Measurements from ENCODE around the gene RNF208.

RNF208 gene

DNA sequence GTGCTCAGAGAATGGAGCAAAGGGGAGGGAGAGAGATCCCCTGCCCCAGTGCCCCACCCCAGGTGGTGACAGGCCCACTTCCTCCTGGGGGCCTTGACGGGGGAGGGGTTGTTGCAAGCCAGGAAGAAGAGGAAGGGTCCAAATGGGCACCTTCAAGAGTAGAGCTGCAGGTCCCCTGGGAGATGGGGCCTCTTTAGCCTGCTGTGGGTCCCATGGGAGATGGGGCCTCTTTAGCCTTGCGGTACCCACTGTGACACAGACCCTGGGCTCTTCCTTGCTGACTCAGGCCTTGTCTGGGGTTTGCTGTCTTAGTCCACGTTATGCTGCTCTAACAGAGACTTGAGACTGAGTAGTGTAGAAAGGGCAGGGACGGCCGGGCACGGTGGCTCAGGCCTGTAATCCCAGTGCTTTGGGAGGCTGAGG lies 45.9 kb upstream of the RNF208 start:
- ChIA-PET CTCF (interaction anchor here (1.0 to 1.4 kb wide), 2 partner anchors 9 to 10 kb away, joined by 3 read pairs; partner anchors contain the start of gene TOR4A), POLR2A (interaction anchor here (2.1 kb wide), 1 partner anchor 27 kb away, joined by 9 read pairs; the partner anchor contains the start of gene TUBB4B)
- H3K4me3 ChIP-seq (ENCODE audit: low read depth, low read length), result no peak overlapping the region
- TF ChIP-seq, protein P1, sequence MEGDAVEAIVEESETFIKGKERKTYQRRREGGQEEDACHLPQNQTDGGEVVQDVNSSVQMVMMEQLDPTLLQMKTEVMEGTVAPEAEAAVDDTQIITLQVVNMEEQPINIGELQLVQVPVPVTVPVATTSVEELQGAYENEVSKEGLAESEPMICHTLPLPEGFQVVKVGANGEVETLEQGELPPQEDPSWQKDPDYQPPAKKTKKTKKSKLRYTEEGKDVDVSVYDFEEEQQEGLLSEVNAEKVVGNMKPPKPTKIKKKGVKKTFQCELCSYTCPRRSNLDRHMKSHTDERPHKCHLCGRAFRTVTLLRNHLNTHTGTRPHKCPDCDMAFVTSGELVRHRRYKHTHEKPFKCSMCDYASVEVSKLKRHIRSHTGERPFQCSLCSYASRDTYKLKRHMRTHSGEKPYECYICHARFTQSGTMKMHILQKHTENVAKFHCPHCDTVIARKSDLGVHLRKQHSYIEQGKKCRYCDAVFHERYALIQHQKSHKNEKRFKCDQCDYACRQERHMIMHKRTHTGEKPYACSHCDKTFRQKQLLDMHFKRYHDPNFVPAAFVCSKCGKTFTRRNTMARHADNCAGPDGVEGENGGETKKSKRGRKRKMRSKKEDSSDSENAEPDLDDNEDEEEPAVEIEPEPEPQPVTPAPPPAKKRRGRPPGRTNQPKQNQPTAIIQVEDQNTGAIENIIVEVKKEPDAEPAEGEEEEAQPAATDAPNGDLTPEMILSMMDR (IDR thresholded peaks at IDR 0.05; ENCODE audit: insufficient read depth, low read length, missing control alignments), result no peak
- no peak for DNase-seq (ENCODE audit: low read depth, low spot score)

DNA sequence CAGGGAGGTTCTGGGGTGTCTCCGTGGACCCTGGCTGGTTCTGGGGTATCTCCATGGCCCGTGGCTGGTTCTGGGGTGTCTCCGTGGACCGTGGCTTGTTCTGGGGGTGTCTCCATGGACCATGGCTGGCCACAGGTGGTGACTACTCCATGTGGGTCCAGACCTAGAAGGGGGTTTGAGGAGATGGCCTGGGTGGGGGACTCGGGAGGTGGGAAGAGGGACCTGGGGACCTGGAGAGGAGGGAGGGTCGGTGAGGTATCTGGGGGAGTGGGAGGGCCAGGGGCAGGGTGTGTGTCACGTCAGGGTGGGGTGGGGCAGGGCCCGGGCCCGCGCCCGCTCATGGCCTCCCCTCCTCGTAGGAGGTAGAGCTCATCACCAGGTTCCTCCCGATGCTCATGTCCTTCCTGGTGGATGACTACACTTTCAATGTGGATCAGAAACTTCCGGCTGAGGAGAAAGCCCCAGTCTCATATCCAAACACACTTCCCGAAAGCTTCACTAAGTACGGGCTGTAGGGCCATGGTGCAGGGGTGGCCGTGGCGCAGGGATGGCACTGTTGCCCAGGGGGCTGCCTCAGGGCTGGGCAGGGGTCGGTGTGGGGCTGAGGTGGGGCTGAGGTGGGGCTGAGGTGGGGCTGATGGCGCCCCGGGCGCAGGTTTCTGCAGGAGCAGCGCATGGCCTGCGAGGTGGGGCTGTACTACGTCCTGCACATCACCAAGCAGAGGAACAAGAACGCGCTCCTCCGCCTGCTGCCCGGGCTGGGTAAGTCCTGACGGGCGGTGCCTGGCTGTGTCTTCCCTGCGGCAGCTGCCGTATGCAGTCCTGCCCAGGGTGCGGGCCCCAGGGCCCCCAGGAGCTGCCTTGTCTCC lies 44.8 kb upstream of the RNF208 start:
- CTCF ChIA-PET, result interaction anchor here (1.0 to 1.8 kb wide), 3 partner anchors 8 to 30 kb away, joined by 3 to 9 read pairs (median 3); partner anchors contain the start of gene TOR4A
- TF ChIP-seq, protein P1 (IDR thresholded peaks at IDR 0.05; ENCODE audit: insufficient read depth, low read length, missing control alignments), result no peak
- H3K4me3 ChIP-seq (ENCODE audit: low read depth, low read length), result no peak overlapping the region
- POLR2A ChIA-PET, result interaction anchor here (2.1 kb wide), 1 partner anchor 26 kb away, joined by 9 read pairs; the partner anchor contains the start of gene TUBB4B
- no peak for DNase-seq (ENCODE audit: low read depth, low spot score)

DNA sequence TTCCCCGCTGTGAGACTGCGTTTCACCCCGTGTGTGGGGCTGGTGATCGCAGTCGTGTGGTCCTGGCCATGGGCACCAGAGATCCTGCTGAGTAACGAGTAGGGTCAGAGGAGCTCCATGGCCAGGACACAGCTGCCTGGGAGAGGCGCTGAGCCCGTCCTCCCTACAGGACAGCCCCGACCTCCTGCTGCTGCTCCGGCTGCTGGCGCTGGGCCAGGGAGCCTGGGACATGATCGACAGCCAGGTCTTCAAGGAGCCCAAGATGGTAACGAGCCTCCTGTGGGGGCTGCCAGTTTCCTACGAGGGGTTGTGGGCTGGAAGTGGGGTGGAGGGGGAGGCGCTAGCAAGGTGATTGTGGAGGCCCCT lies 44.1 kb upstream of the RNF208 start:
- H3K4me3 ChIP-seq (ENCODE audit: low read depth, low read length), result no peak overlapping the region
- no peak for DNase-seq (ENCODE audit: low read depth, low spot score)
- CTCF ChIA-PET, result interaction anchor here (1.0 to 1.8 kb wide), 4 partner anchors 11 to 268 kb away, joined by 3 to 9 read pairs (median 4); partner anchors contain the start of gene TOR4A
- POLR2A ChIA-PET, result interaction anchor here (2.1 kb wide), 1 partner anchor 26 kb away, joined by 9 read pairs; the partner anchor contains the start of gene TUBB4B
- TF ChIP-seq, protein P1 (IDR thresholded peaks at IDR 0.05; ENCODE audit: insufficient read depth, low read length, missing control alignments), result no peak

DNA sequence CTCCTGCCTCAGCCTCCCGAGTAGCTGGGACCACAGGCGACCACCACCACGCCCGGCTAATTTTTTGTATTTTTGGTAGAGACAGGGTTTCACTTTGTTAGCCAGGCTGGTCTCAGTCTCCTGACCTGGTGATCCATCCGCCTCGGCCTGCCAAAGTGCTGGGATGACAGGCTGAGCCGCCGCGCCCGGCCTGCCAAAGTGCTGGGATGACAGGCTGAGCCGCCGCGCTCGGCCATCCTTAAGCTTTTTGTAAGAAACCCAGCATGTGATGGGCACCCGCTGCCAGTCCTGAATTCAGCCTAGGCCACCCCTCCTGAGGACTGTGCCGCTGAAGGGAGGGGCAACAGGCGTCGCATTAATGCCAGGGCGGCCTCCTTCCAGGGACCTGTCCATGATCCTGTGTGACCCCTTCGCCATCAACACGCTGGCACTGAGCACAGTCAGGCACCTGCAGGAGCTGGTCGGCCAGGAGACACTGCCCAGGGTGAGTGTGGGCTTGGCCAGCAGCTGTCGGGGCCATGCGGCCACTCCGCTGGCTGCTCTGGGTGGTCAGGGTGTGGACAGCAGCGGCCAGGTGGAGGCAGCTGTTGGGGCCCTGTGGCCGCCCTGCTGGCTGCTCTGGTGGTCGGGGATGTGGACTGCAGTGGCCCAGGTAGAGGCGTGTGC lies 43.6 kb upstream of the RNF208 start:
- POLR2A ChIA-PET, result interaction anchor here (1.2 to 2.1 kb wide), 3 partner anchors 9 to 25 kb away, joined by 3 to 9 read pairs (median 4); partner anchors contain the start of gene TUBB4B
- CTCF ChIA-PET, result interaction anchor here (1.0 to 1.8 kb wide), 5 partner anchors 10 to 269 kb away, joined by 3 to 9 read pairs (median 3); partner anchors contain the start of gene TOR4A
- DNase-seq (ENCODE audit: low read depth, low spot score), result no peak
- H3K4me3 ChIP-seq (ENCODE audit: low read depth, low read length), result no peak overlapping the region
- TF ChIP-seq, protein P1 (IDR thresholded peaks at IDR 0.05; ENCODE audit: insufficient read depth, low read length, missing control alignments), result no peak

DNA sequence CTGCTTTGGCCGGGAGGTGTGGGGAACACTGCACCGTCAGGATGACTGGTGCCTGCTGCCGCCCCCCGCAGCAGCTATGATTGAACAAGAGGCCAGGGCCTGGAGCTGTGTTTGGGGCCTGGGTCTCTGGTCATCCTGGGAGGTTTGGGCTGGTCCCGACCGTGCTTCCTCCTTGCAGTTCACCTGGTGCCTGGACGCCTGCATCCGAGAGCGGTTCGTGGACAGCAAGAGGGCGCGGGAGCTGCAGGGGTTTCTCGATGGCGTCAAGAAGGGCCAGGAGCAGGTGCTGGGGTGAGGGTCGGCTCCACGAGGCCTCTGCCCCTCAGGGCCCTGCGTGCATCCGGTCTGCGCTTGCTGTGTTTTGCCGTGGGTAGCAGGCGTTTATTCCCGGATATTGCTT lies 42.0 kb upstream of the RNF208 start:
- TF ChIP-seq, protein P1 (IDR thresholded peaks at IDR 0.05; ENCODE audit: insufficient read depth, low read length, missing control alignments), result no peak
- H3K4me3 ChIP-seq (ENCODE audit: low read depth, low read length), result no peak overlapping the region
- no peak for DNase-seq (ENCODE audit: low read depth, low spot score)
- POLR2A ChIA-PET, result interaction anchor here (1.6 kb wide), 1 partner anchor 13 kb away, joined by 8 read pairs; the partner anchor contains the start of gene TOR4A
- CTCF ChIA-PET, result interaction anchor here (0.9 to 1.5 kb wide), 2 partner anchors 10 to 27 kb away, joined by 3 read pairs; no protein-coding TSS in a partner anchor
